HG03469 (cell line): ENCODE results near the gene FAM186B.

Experiments
- ATAC-seq: cut with Tn5 transposase; IDR thresholded peaks from one replicate; pipeline ENCODE4 v1.9.1; 2021; ENCODE audit warnings: mild to moderate bottlenecking, moderate library complexity, moderate number of reproducible peaks; ENCODE audit not compliant: unreplicated experiment

FAM186B gene

DNA sequence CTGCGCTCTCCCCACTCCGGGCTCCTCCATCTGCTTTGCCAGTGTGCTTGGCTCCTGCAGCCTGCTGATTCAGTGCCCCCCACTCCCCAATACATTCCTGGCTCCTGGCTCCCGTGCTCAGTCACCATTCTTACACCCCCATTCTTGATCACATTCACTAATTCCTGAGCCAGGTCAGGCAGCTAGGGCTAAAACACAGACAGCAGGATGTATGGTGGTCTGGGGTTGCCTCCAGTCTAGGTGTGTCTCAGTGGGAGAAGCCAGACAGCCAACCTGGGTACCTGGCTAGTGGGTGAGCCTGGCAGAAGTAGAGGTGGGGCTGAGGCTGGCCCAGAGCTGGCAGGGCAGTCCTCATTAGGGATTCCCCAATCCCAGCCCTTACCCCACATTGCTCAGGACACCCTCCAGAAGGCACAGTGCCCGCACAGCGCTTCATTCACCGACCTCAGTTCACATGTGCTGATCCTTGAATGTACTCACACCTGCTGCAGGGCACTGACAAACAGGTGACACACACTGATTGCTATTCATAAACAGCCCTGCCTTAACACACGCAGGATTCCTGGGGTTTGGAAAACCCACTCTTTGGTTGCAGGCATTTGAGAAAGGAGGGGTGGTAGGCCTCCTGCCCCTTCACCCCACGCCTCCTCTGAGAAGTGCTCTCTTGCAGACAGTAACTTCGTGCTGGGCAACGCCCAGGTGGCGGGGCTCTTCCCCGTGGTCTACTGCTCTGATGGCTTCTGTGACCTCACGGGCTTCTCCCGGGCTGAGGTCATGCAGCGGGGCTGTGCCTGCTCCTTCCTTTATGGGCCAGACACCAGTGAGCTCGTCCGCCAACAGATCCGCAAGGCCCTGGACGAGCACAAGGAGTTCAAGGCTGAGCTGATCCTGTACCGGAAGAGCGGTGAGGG is 65.0 kb downstream of the FAM186B start:
- ATAC-seq: no peak

DNA sequence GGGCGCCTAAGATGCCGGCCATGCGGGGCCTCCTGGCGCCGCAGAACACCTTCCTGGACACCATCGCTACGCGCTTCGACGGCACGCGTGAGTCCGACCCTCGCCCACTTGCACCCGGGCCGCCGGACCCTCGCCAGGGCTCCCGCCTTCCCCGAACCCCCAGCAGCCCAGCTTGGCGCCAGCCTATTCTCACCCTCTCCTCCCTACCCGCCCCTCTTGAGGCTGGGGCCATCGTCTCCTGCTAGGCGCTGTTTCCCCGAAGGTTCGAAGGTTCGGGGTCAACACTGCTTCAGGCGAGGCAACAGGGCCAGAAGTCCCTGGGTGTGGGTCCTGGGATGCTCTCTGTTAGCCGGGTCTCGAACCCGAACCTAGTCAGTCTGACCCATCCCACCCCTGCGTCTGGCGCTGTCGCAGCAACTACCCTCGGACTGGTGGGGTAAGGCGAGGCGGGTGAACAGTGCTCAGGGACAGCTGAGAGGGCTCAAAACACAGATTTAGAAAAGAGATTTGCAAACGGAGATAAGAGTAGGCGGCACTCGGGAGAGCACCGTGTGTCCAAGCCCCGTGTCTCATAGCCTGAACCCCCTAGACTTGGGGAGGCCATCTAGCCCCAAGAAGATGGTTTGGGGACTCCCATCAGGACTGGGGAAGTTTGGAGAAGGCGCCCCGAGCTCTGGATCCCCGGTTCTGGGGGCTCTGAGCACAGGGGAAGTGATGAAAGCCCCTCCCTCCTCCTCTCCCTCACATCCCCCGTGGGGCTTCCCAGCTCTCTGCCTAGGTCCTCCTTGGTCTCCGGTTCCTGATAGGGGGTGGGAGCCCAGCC is 65.8 kb downstream of the FAM186B start:
- ATAC-seq: no peak

DNA sequence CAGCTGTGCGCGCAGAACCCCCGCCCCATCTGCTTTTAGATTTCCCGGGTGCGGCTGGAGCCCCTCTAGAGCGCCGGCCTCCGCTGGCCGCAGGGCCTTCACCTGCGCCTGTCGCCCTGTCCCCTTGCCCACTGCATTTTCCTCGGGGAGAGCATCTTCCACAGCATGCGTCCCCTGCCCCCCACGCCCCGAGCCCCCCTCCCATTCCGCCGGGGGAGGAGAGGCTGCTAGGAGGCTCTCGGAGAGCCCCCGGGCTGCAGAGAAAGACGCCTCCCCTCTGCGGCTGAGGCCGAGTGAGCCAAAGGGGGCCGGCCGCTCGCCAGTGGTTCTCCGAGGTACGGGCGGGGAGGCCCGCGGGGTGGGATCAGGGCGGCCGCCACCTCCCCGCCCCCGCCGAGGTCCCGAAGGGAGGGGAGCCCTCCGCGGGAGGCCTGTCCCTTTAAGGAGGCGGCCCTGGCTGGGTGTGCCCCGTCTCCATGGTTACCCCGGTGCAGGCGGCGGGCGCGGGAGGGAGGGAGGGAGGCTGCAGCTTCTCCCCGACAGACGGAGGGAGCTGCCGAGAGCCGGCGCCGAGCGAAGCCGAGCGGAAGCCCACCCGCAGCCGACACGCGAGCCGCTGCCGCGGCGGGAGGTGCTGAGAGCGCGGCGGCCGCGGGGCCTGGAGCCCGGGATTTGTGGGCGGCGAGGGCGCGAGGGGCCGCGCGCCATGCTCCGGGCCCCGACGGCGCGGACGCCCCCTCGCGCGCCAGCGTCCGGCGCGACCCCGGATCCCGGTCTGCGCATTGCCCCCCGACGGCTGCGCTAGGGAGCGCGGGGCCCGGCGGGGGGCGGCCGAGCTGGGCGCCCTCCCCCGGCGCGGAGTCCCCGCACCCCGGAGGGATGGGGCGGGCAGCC is 66.7 kb downstream of the FAM186B start, which contains the start of gene KCNH3:
TSS of gene KCNH3 (plus strand) at position 521 of the 894 bp plus-strand sequence. CDS start 387 bp downstream, outside the sequence.
- ATAC-seq: no peak

DNA sequence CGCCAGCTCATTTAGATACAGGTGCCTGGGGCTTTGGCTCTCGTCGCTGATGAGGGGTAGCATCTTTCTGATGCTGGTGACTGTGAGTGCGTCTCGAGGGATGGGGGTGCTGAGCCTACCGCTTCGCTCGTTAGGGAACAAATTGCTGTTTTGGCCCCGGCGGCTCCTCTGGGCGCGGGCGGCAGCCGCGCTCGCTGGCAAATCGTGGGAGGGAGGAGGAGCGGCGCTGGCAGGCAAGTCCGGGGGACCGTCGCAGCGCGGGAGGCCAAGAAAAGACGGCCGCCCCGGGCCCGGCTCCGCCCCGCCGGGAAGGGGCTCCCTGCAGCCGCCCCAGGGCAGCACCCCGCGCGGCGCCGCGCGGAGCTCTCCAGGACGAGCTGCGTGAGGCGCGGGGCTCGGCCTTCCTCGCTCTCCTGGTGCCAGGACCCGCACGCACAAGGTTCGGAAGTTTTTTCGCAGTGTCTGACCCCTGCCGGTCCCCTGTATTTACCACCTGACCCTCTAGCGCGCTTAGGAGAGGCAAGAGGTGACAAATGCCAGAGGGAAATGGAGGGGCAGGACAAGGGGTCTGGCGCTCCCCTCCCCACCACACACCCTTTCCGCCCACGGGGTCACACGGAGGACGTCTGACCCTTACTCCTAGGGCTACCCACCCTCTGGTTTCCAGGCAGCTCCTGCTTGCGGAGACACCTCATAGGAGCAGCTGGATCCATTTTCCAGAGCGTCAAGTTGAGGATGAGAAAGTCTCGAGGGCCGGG is 67.5 kb downstream of the FAM186B start:
- ATAC-seq: no peak
